Astrocyte (in vitro differentiated cells and primary cell): ENCODE results near the gene ABITRAM. TPM values are rescaled to one million over a fixed set of nuclear protein-coding genes. Genes with fewer than 3 reads are reported as not detected.

ENCODE experiments used
- DNase-seq: peaks from one replicate; pipeline ENCODE4 v3.0.0-alpha.2; 2010; ENCODE audit warnings: low read depth
- FAIRE-seq: peaks from 2 replicates; lab custom pipeline; 2011; peaks lifted over from hg19 to GRCh38; lab: Jason Lieb, UNC
- H2AFZ ChIP-seq: 2 replicates; pipeline ENCODE4 v1.6.0; 2012; ENCODE audit warnings: low read depth, low read length, inconsistent platforms
- H3K27ac ChIP-seq: 2 replicates; pipeline ENCODE4 v1.5.1; 2011; ENCODE audit warnings: low read depth, low read length, inconsistent platforms
- H3K27me3 ChIP-seq: 2 replicates; pipeline ENCODE4 v1.6.0; 2011; ENCODE audit warnings: low read length, inconsistent platforms; ENCODE audit not compliant: insufficient read depth
- H3K36me3 ChIP-seq: 2 replicates; pipeline ENCODE4 v1.5.1; 2011; ENCODE audit warnings: low read length, inconsistent platforms; ENCODE audit not compliant: insufficient read depth
- H3K4me1 ChIP-seq: 2 replicates; pipeline ENCODE4 v1.5.1; 2011; ENCODE audit warnings: low read length, inconsistent platforms; ENCODE audit not compliant: insufficient read depth
- H3K4me2 ChIP-seq: 2 replicates; pipeline ENCODE4 v1.6.0; 2012; ENCODE audit warnings: low read length, inconsistent platforms
- H3K4me3 ChIP-seq: 2 replicates; pipeline ENCODE4 v1.5.1; 2011; ENCODE audit warnings: low read depth, mild to moderate bottlenecking, low read length, inconsistent platforms; ENCODE audit not compliant: insufficient read depth
- H3K79me2 ChIP-seq: 2 replicates; pipeline ENCODE4 v1.6.0; 2012; ENCODE audit warnings: mild to moderate bottlenecking, low read length, inconsistent platforms; ENCODE audit not compliant: insufficient read depth
- H3K9ac ChIP-seq: 2 replicates; pipeline ENCODE4 v1.6.0; 2012; ENCODE audit warnings: mild to moderate bottlenecking, low read length, inconsistent platforms
- H3K9me3 ChIP-seq: 2 replicates; pipeline ENCODE4 v1.5.1; 2012; ENCODE audit warnings: low read depth, mild to moderate bottlenecking, low read length, inconsistent platforms; ENCODE audit not compliant: insufficient read depth
- H4K20me1 ChIP-seq: 2 replicates; pipeline ENCODE4 v1.6.0; 2012; ENCODE audit warnings: low read length, inconsistent platforms; ENCODE audit not compliant: insufficient read depth
- H3K27ac Mint-ChIP-seq: one replicate; pipeline ENCODE4 v1.8.0; 2021; ENCODE audit warnings: mild to moderate bottlenecking, mixed read lengths; ENCODE audit not compliant: unreplicated experiment
- H3K27me3 Mint-ChIP-seq: one replicate; pipeline ENCODE4 v1.8.0; 2021; ENCODE audit warnings: low read depth, mixed read lengths; ENCODE audit not compliant: unreplicated experiment
- H3K36me3 Mint-ChIP-seq: one replicate; pipeline ENCODE4 v1.8.0; 2021; ENCODE audit warnings: low read depth, mixed read lengths; ENCODE audit not compliant: unreplicated experiment
- H3K4me1 Mint-ChIP-seq: one replicate; pipeline ENCODE4 v1.8.0; 2021; ENCODE audit warnings: low read depth, mixed read lengths; ENCODE audit not compliant: unreplicated experiment
- H3K4me3 Mint-ChIP-seq: one replicate; pipeline ENCODE4 v1.8.0; 2021; ENCODE audit warnings: mild to moderate bottlenecking, moderate library complexity, mixed read lengths; ENCODE audit not compliant: unreplicated experiment
- H3K9me3 Mint-ChIP-seq: one replicate; pipeline ENCODE4 v1.8.0; 2021; ENCODE audit warnings: mild to moderate bottlenecking, mixed read lengths; ENCODE audit not compliant: unreplicated experiment
- CTCF ChIP-seq: IDR thresholded peaks from 2 replicates; pipeline ENCODE4 v1.5.1; 2011; ENCODE audit warnings: low read depth, mild to moderate bottlenecking, inconsistent platforms, low read length, moderate library complexity; ENCODE audit not compliant: insufficient read depth
- EZH2 ChIP-seq: IDR thresholded peaks from 2 replicates; pipeline ENCODE4 v1.6.1; 2012; ENCODE audit warnings: mild to moderate bottlenecking, low read length, inconsistent platforms; ENCODE audit not compliant: insufficient read depth
- total RNA-seq: library from RNA; stranded (reverse); gene quantifications from 2 replicates; pipeline ENCODE4 v1.2.1, GENCODE V29; 2021

ABITRAM gene
- total RNA-seq, 1 donor from 2014 or later, result 16.3 TPM

GRCh38 chr9:108951578-108951977, 17.4 kb downstream of the ABITRAM start:
- FAIRE-seq, result no peak
- H3K9ac ChIP-seq, result no peak overlapping the region
- TF ChIP-seq EZH2 (no peak), CTCF (no peak)
- H3K36me3 Mint-ChIP-seq, result peaks cover 2% of the 10 kb centered on the region
- no peaks in the 10 kb centered on the region for H3K4me1 ChIP-seq
- no peaks in the 10 kb centered on the region for H3K4me1 Mint-ChIP-seq
- DNase-seq, result no peak
- H3K79me2 ChIP-seq, result no peaks in the 10 kb centered on the region
- H3K27me3 Mint-ChIP-seq, result no peaks in the 10 kb centered on the region
- no peak overlapping the region for H2AFZ ChIP-seq
- H3K9me3 ChIP-seq, result no peaks in the 10 kb centered on the region
- peaks cover 4% of the 10 kb centered on the region for H3K36me3 ChIP-seq
- no peak overlapping the region for H3K4me3 Mint-ChIP-seq
- no peak overlapping the region for H3K4me3 ChIP-seq
- no peak overlapping the region for H3K27ac ChIP-seq
- H3K27ac Mint-ChIP-seq, result no peak overlapping the region
- no peaks in the 10 kb centered on the region for H4K20me1 ChIP-seq
- no peaks in the 10 kb centered on the region for H3K9me3 Mint-ChIP-seq
- H3K4me2 ChIP-seq, result no peak overlapping the region
- H3K27me3 ChIP-seq, result no peaks in the 10 kb centered on the region

- Mint-ChIP-seq H3K27me3 (no peaks in the 10 kb centered on the region), H3K36me3 (no peaks in the 10 kb centered on the region), H3K9me3 (no peaks in the 10 kb centered on the region), H3K4me1 (no peaks in the 10 kb centered on the region), H3K27ac (no peak overlapping the region), H3K4me3 (no peak overlapping the region)
- no peaks in the 10 kb centered on the region for H4K20me1 ChIP-seq
- no peaks in the 10 kb centered on the region for H3K9me3 ChIP-seq
- DNase-seq, result peak; percentile 51
- FAIRE-seq, result no peak
- H2AFZ ChIP-seq, result no peak overlapping the region
- no peak overlapping the region for H3K27ac ChIP-seq
- H3K4me3 ChIP-seq, result no peak overlapping the region
- no peaks in the 10 kb centered on the region for H3K4me1 ChIP-seq
- H3K36me3 ChIP-seq, result peaks cover 4% of the 10 kb centered on the region
- no peak overlapping the region for H3K9ac ChIP-seq
- no peak overlapping the region for H3K4me2 ChIP-seq
- H3K79me2 ChIP-seq, result no peaks in the 10 kb centered on the region
- TF ChIP-seq CTCF (peak; percentile 60), EZH2 (no peak)
- H3K27me3 ChIP-seq, result no peaks in the 10 kb centered on the region
These were observed 19.9 kb downstream of the ABITRAM start for GRCh38 chr9:108953983-108954574.

GRCh38 chr9:108956022-108956630, 21.9 kb downstream of the ABITRAM start:
- H3K4me3 ChIP-seq, result no peak overlapping the region
- TF ChIP-seq CTCF, result no peak
- no peak for TF ChIP-seq EZH2
- H3K27ac ChIP-seq, result no peak overlapping the region
- no peak for DNase-seq
- H3K79me2 ChIP-seq, result no peaks in the 10 kb centered on the region
- H3K9ac ChIP-seq, result no peak overlapping the region
- H2AFZ ChIP-seq, result no peak overlapping the region
- no peak overlapping the region for H3K4me3 Mint-ChIP-seq
- no peak for FAIRE-seq
- H3K4me1 Mint-ChIP-seq, result no peaks in the 10 kb centered on the region
- H3K9me3 Mint-ChIP-seq, result no peaks in the 10 kb centered on the region
- peaks cover 8% of the 10 kb centered on the region for H3K36me3 ChIP-seq
- H3K27me3 ChIP-seq, result no peaks in the 10 kb centered on the region
- H3K27me3 Mint-ChIP-seq, result no peaks in the 10 kb centered on the region
- H3K27ac Mint-ChIP-seq, result no peak overlapping the region
- no peak overlapping the region for H3K4me2 ChIP-seq
- no peaks in the 10 kb centered on the region for H3K9me3 ChIP-seq
- H3K36me3 Mint-ChIP-seq, result no peaks in the 10 kb centered on the region
- no peaks in the 10 kb centered on the region for H3K4me1 ChIP-seq
- H4K20me1 ChIP-seq, result no peaks in the 10 kb centered on the region
